K562 (cell line): Measurements from ENCODE around the gene FREM1. TPM values are rescaled to one million over a fixed set of nuclear protein-coding genes. Genes with fewer than 3 reads are reported as not detected.

ENCODE experiments used
- ATAC-seq: fragments of 200-7000 bp; cut with Tn5 transposase; 3 replicates; pipeline ENCODE4 v1.9.1; 2020; ENCODE audit warnings: moderate library complexity
- BruUV-seq: library from RNA; stranded (reverse); fragments of 400-500 nt; replicated peaks from 2 replicates; lab custom pipeline; 2021; lab: Mats Ljungman, UMichigan
- CTCF ChIA-PET: fragments of 300-600 bp; formaldehyde crosslinking; extraction: SDS; loops from one replicate; lab custom pipeline; 2021; ENCODE audit warnings: low intra/inter-chr PET ratio; lab: Yijun Ruan, JAX
- POLR2A ChIA-PET: fragments of 300-600, 350-650 bp; sonication (Branson Sonifier 250); formaldehyde crosslinking; extraction: SDS; loops from one replicate; lab custom pipeline; 2021; ENCODE audit warnings: antibody characterized with exemption, inconsistent platforms; lab: Yijun Ruan, JAX
- DNase-seq, 4 experiments: peaks; one replicate each; pipeline versions ENCODE4 v3.0.0 to v3.0.0-alpha.2; 2011 to 2018; ENCODE audit warnings: low spot score in 3 of 4, mixed read lengths in 3 of 4; ENCODE audit errors: extremely low read depth in 1 of 4
- FAIRE-seq: peaks from 2 replicates; lab custom pipeline; 2011; peaks lifted over from hg19 to GRCh38; lab: Jason Lieb, UNC
- H2AFZ ChIP-seq: 2 replicates; pipeline ENCODE4 v1.6.0; 2011; ENCODE audit warnings: low read depth, low read length, control low read depth, inconsistent platforms
- H3K27ac ChIP-seq: fragments of 200-600 bp; 3 replicates; pipeline ENCODE4 v1.8.0; 2011; ENCODE audit warnings: low read depth, mild to moderate bottlenecking, control low read depth, inconsistent platforms, low read length, moderate library complexity, mixed read lengths; ENCODE audit errors: extremely low read depth
- H3K27me3 ChIP-seq, 2 experiments: fragments of 300-600 bp in 1 of 2; 2 replicates in 1 of 2; 3 replicates in 1 of 2; pipeline versions ENCODE4 v1.6.0 to v1.8.0; 2011; ENCODE audit warnings: inconsistent platforms in 2 of 2, low read length in 2 of 2, mild to moderate bottlenecking in 1 of 2, mixed read lengths in 1 of 2, moderate library complexity in 1 of 2; ENCODE audit not compliant: control insufficient read depth in 2 of 2, insufficient read depth in 2 of 2
- H3K36me3 ChIP-seq: fragments of 300-600 bp; 3 replicates; pipeline ENCODE4 v1.8.0; 2011; ENCODE audit warnings: mild to moderate bottlenecking, low read length, inconsistent platforms; ENCODE audit not compliant: control insufficient read depth, insufficient read depth
- H3K4me1 ChIP-seq, 2 experiments: fragments of 200-600 bp in 1 of 2; replicated peaks in 1 of 2; 2 replicates in 1 of 2; 3 replicates in 1 of 2; pipeline versions ENCODE4 v1.5.1 to v1.8.0; 2011; ENCODE audit warnings: inconsistent platforms in 2 of 2, low read length in 2 of 2, mild to moderate bottlenecking in 1 of 2, mixed read lengths in 1 of 2, moderate library complexity in 1 of 2; ENCODE audit not compliant: control insufficient read depth in 2 of 2, insufficient read depth in 2 of 2
- H3K4me2 ChIP-seq: 2 replicates; pipeline ENCODE4 v1.6.1; 2011; ENCODE audit warnings: low read length, control low read depth, inconsistent platforms, mixed read lengths; ENCODE audit not compliant: insufficient read depth
- H3K4me3 ChIP-seq: fragments of 200-600 bp; sonication (generic), shearing (Covaris generic); 2 replicates; pipeline ENCODE4 v1.5.1; 2016; ENCODE audit warnings: control low read depth, inconsistent platforms
- H3K79me2 ChIP-seq: fragments of 200-600 bp; 3 replicates; pipeline ENCODE4 v1.8.0; 2011; ENCODE audit warnings: low read length, inconsistent platforms; ENCODE audit not compliant: control insufficient read depth, insufficient read depth
- H3K9ac ChIP-seq, 2 experiments: 2 replicates each; pipeline versions ENCODE4 v1.6.0 to v1.6.1; 2011; ENCODE audit warnings: low read depth in 2 of 2, low read length in 2 of 2, control low read depth in 1 of 2, inconsistent platforms in 1 of 2, mild to moderate bottlenecking in 1 of 2, mixed read lengths in 1 of 2; ENCODE audit not compliant: insufficient read depth in 1 of 2
- H3K9me1 ChIP-seq: one replicate; pipeline ENCODE4 v1.6.0; 2011; ENCODE audit warnings: inconsistent platforms, mild to moderate bottlenecking, low read length, moderate library complexity; ENCODE audit not compliant: control insufficient read depth, insufficient read depth
- H3K9me3 ChIP-seq: replicated peaks from 2 replicates; pipeline ENCODE4 v1.5.1; 2011; ENCODE audit warnings: low read depth, low read length, inconsistent platforms; ENCODE audit not compliant: control insufficient read depth, insufficient read depth
- H4K20me1 ChIP-seq: replicated peaks from 2 replicates; pipeline ENCODE4 v1.6.1; 2011; ENCODE audit warnings: low read length, inconsistent platforms, mixed read lengths; ENCODE audit not compliant: control insufficient read depth, insufficient read depth
- BHLHE40 ChIP-seq: IDR thresholded peaks from 2 replicates; pipeline ENCODE4 v1.6.1; 2011; ENCODE audit warnings: low read length, improper control_type of control experiment
- CXXC5 ChIP-seq: fragments of 250-450 bp; sonication (Bioruptor Pico); IDR thresholded peaks from 2 replicates; pipeline ENCODE4 v1.8.0; 2022; ENCODE audit warnings: inconsistent platforms, mild to moderate bottlenecking, moderate library complexity
- MGA ChIP-seq: fragments of 450-650 bp; IDR thresholded peaks from 2 replicates; pipeline ENCODE4 v1.6.1; 2016; ENCODE audit warnings: mild to moderate bottlenecking, moderate library complexity
- SNRNP70 ChIP-seq: fragments of 200-400 bp; formaldehyde crosslinking; optimal IDR thresholded peaks from 2 replicates; pipeline ENCODE3; 2017; ENCODE audit warnings: low read depth, low read length
- ZNF592 ChIP-seq: fragments of 450-650 bp; IDR thresholded peaks from 2 replicates; pipeline ENCODE4 v1.6.1; 2017; ENCODE audit warnings: antibody characterized with exemption, mild to moderate bottlenecking
- WGBS: fragments of 100-300 bp; shearing (Covaris generic); methylation state at CpG from one replicate; pipeline ENCODE4 v1.1.6; 2016; ENCODE audit warnings: low coverage, mixed read lengths; ENCODE audit not compliant: insufficient coverage; ENCODE audit errors: missing lambda C conversion rate; 5-methylcytosine and 5-hydroxymethylcytosine counted together
- in situ Hi-C: fragments of 300-500 bp; cut with MboI; formaldehyde crosslinking; loops from 4 replicates; pipeline ENCODE4 v1.15.0; 2018; ENCODE audit warnings: inconsistent platforms, mixed read lengths
- intact Hi-C: fragments of 100-400 bp; cut with micrococcal nuclease; formaldehyde crosslinking; loops from 2 replicates; pipeline ENCODE4 v1.14.2; 2022
- polyA plus RNA-seq, 8 experiments: library from polyadenylated mRNA; depleted of rRNA in 4 of 8; stranded (reverse) in 5 of 8; unstranded in 3 of 8; fragments of >200 nt; fragmentation: Nextera tagmentation in 2 of 8; fragmentation: Illumina TruSeq in 1 of 8; extraction: Ambion mirVana in 2 of 8; extraction: Trizol in 1 of 8; gene quantifications; 2 replicates each; pipeline versions ENCODE4 v1.2.1 to v1.2.3, GENCODE V29; 2011 to 2014; ENCODE audit warnings: inconsistent platforms in 1 of 8, missing spikeins in 1 of 8
- total RNA-seq, 7 experiments: library from RNA; depleted of rRNA in 6 of 7; stranded (reverse); fragments of >200 nt in 6 of 7; fragmentation: Illumina TruSeq in 2 of 7; extraction: Trizol in 2 of 7; gene quantifications; 2 replicates each; pipeline versions ENCODE4 v1.2.1 to v1.2.3, GENCODE V29; 2011 to 2021; ENCODE audit warnings: low replicate concordance in 1 of 7

FREM1 gene
- total and polyA plus RNA-seq, 9 of the 15 experiments (the other 6 are each of a cell fraction or from before 2014, with no cell fraction given): 0.03 to 0.24 (median 0.13) TPM; not detected in 2

GRCh38 chr9:14831661-14832060, 78.6 kb downstream of the FREM1 start:
- BruUV-seq: no TSS peak
- no peaks in the 10 kb centered on the region for H3K9me3 ChIP-seq
- intact Hi-C loops: no loop called here
- H3K79me2 ChIP-seq: no peaks in the 10 kb centered on the region
- H3K36me3 ChIP-seq: no peaks in the 10 kb centered on the region
- no peaks in the 10 kb centered on the region for H3K9me1 ChIP-seq
- no peaks in the 10 kb centered on the region for H3K27me3 ChIP-seq
- POLR2A ChIA-PET: no interaction called here
- no peak for FAIRE-seq
- CTCF ChIA-PET: no interaction called here
- peak in 1 of 4 experiments; percentile 3 for DNase-seq
- WGBS: 3% methylated on average over 14 of the region's 14 CpGs
- H3K9ac ChIP-seq: no peak overlapping the region
- H3K4me1 ChIP-seq: no peaks in the 10 kb centered on the region; a peak in 1 of 5 replicates
- no peak overlapping the region for H3K4me3 ChIP-seq
- in situ Hi-C loops: no loop called here
- ATAC-seq: no peak
- H4K20me1 ChIP-seq: no peaks in the 10 kb centered on the region
- H3K4me2 ChIP-seq: no peak overlapping the region
- no peak overlapping the region for H2AFZ ChIP-seq
- H3K27ac ChIP-seq: no peak overlapping the region
- TF ChIP-seq MGA (0 out of 2 replicates have a peak, but pooled peaks have one; percentile 30), CXXC5 (peak; percentile 21; the same call in 1 of the 2 replicates), BHLHE40 (0 out of 2 replicates have a peak, but pooled peaks have one; percentile 24), SNRNP70 (no peak), ZNF592 (no peak)
